ENCODE data around the gene SHOC2. TPM values are rescaled to one million over a fixed set of nuclear protein-coding genes. Genes with fewer than 3 reads are reported as not detected.

SHOC2 gene
- total and polyA plus RNA-seq, 2 of the 8 experiments (the other 6 are each of a cell fraction or from before 2014, with no cell fraction given) = 7.6 to 28.2 TPM

DNA sequence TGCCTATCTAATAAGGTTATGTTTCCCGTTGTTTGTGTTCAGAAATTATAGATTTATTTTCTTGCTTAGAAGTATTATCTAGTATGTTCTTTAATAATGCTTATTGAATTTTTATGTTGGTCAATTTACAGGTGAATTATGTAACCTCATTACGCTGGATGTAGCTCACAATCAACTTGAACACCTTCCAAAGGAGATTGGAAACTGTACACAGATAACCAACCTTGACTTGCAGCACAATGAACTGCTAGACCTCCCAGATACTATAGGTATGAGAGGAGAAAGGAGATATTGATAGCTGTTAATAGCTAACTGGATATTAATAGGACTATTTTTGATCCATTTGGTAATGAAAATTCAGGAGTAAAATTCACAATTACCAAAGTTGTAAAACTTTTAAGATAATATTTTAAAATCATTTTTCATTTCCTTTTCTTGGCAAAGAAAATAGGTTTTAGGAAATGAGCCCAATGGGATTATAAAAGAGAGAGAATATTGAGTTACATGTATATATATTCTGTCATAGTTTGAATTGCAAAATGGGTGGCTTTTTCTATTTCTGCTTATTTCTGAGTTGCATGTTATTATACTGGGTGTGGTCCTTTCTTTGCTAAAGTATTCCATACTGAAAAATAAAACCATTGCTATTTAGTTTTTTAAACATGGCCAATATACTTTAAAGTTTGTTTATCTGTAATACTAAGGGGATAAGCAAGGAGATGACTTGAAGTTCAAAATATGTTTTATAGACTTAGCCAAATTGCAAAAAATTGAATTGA lies 66.3 kb downstream of the SHOC2 start:
- Histone ChIP-seq H4K91ac (replicated peaks; ENCODE audit: insufficient read length, low read length) (no peak overlapping the region), H3K4ac (replicated peaks; ENCODE audit: insufficient read length, low read depth, low read length) (no peak overlapping the region), H2BK12ac (ENCODE audit: low read depth, low read length) (no peak overlapping the region), H2AK5ac (ENCODE audit: low read depth, low read length) (no peak overlapping the region), H3K36me3 (ENCODE audit: control insufficient read depth in 2 of 4, insufficient read depth in 4 of 4, low read length in 3 of 4) (peaks cover 0 to 2% (median under 1%) of the 10 kb centered on the region in 4 experiments; a peak in 3 of 8 replicates), H3K9me3 (ENCODE audit: insufficient read depth in 2 of 2, low read depth in 1 of 2, low read length in 1 of 2) (no peaks in the 10 kb centered on the region), H3K14ac (ENCODE audit: insufficient read length) (no peak overlapping the region), H4K8ac (ENCODE audit: extremely low read depth, insufficient read depth, low read length) (no peak overlapping the region), H3K79me2 (ENCODE audit: control insufficient read depth in 1 of 2, insufficient read depth in 2 of 2, low read length in 2 of 2) (peaks cover 0 to 27% of the 10 kb centered on the region in 2 experiments; a peak in 2 of 4 replicates), H4K20me1 (replicated peaks in 1 of 2; ENCODE audit: control insufficient read depth in 1 of 2, insufficient read depth in 2 of 2, low read length in 2 of 2) (no peaks in the 10 kb centered on the region), H3K79me1 (ENCODE audit: low read depth, low read length) (no peaks in the 10 kb centered on the region), H2BK20ac (ENCODE audit: low read length) (no peak overlapping the region), H4K5ac (ENCODE audit: insufficient read length, low read depth, low read length) (no peak overlapping the region), H3K27ac (ENCODE audit: low read depth, low read length) (no peak overlapping the region), H3K27me3 (replicated peaks in 1 of 4; ENCODE audit: control insufficient read depth in 3 of 4, extremely low read depth in 1 of 4, insufficient read depth in 3 of 4, low read length in 3 of 4) (no peaks in the 10 kb centered on the region), H3K18ac (ENCODE audit: extremely low read depth, low read length) (no peak overlapping the region), H3K4me1 (replicated peaks in 1 of 4; ENCODE audit: control insufficient read depth in 3 of 4, insufficient read depth in 4 of 4, low read length in 3 of 4) (no peaks in the 10 kb centered on the region), H2BK120ac (replicated peaks; ENCODE audit: low read depth, low read length) (no peak overlapping the region), H3K56ac (replicated peaks; ENCODE audit: insufficient read length, low read depth, low read length) (no peak overlapping the region), H2BK5ac (ENCODE audit: low read depth, low read length) (no peak overlapping the region), H3K23me2 (ENCODE audit: low read depth, low read length) (no peaks in the 10 kb centered on the region), H3K9ac (replicated peaks in 1 of 4; ENCODE audit: extremely low read depth in 1 of 4, low read depth in 3 of 4, low read length in 3 of 4) (no peak overlapping the region), H3K4me3 (ENCODE audit: extremely low read depth in 1 of 4, insufficient read depth in 2 of 4, low read depth in 3 of 4, low read length in 4 of 4) (no peak overlapping the region), H2BK15ac (ENCODE audit: low read length) (no peak overlapping the region), H3K23ac (ENCODE audit: insufficient read length) (no peak overlapping the region), H3K4me2 (ENCODE audit: insufficient read depth in 1 of 2, low read depth in 2 of 2, low read length in 2 of 2) (no peak overlapping the region), H2AFZ (ENCODE audit: low read length) (no peak overlapping the region)
- FAIRE-seq (no peak), DNase-seq (ENCODE audit: low read depth in 1 of 2, low spot score in 2 of 2) (no peak)
- ChIA-PET POLR2A (ENCODE audit: partially characterized antibody) (no interaction called here), CTCF (ENCODE audit: partially characterized antibody) (no interaction called here)
- WGBS, 2 experiments (ENCODE audit: extremely low coverage in 1 of 2, insufficient coverage in 1 of 2, insufficient read length in 1 of 2, insufficient replicate concordance in 2 of 2, low coverage in 1 of 2, low lambda C conversion rate in 2 of 2, missing lambda C conversion rate in 1 of 2) = 93% methylated on average over 2 of the region's 2 CpGs; no CpG with 5 or more reads in 1 of the 2 experiments
- TF ChIP-seq GABPA (IDR thresholded peaks at IDR 0.05; ENCODE audit: borderline replicate concordance, insufficient read depth, low read length) = no peak
- TF ChIP-seq RAD21 (IDR thresholded peaks at IDR 0.05 in 1 of 2, conservative IDR thresholded peaks at IDR 0.05 in 1 of 2; ENCODE audit: low read depth in 2 of 2, low read length in 2 of 2) = no peak
- TF ChIP-seq PHF8 (conservative IDR thresholded peaks at IDR 0.05; ENCODE audit: low read depth, low read length) = no peak
- TF ChIP-seq EZH2 (IDR thresholded peaks at IDR 0.05; ENCODE audit: low read depth, low read length, severe bottlenecking) = no peak
- TF ChIP-seq KDM4A (IDR thresholded peaks at IDR 0.05; ENCODE audit: low read depth, low read length, severe bottlenecking) = no peak
- no peak for TF ChIP-seq CTBP2 (IDR thresholded peaks at IDR 0.05; ENCODE audit: borderline replicate concordance, insufficient read depth, insufficient read length, low read length)
- no peak for TF ChIP-seq RFX5 (IDR thresholded peaks at IDR 0.05; ENCODE audit: borderline replicate concordance, low read depth, low read length)
- TF ChIP-seq SP2 (IDR thresholded peaks at IDR 0.05; ENCODE audit: low read length) = no peak
- no peak for TF ChIP-seq POU5F1 (IDR thresholded peaks at IDR 0.05; ENCODE audit: low read depth, low read length)

Measured in H1 (cell line).